ENCODE data around the gene FAM107B.
"Not testable (repeated sequence)": the region's sequence is repeated elsewhere in the genome, so short reads cannot be mapped to it uniquely, and the experiment has no call there.

Gene FAM107B

GRCh38 chr10:14665865-14666857 is 108.5 kb downstream of the FAM107B start:
- no peak for DNase-seq (ENCODE audit: low read depth in 2 of 2)

- no peak for DNase-seq (ENCODE audit: low read depth in 2 of 2)
Measured at GRCh38 chr10:14665304-14665703, 109.4 kb downstream of the FAM107B start.

GRCh38 chr10:14664345-14664744 is 110.4 kb downstream of the FAM107B start:
- no peak for DNase-seq (ENCODE audit: low read depth in 2 of 2)

- no peak for DNase-seq (ENCODE audit: low read depth in 2 of 2)
Measured at GRCh38 chr10:14661818-14662217, 112.9 kb downstream of the FAM107B start.

DNA sequence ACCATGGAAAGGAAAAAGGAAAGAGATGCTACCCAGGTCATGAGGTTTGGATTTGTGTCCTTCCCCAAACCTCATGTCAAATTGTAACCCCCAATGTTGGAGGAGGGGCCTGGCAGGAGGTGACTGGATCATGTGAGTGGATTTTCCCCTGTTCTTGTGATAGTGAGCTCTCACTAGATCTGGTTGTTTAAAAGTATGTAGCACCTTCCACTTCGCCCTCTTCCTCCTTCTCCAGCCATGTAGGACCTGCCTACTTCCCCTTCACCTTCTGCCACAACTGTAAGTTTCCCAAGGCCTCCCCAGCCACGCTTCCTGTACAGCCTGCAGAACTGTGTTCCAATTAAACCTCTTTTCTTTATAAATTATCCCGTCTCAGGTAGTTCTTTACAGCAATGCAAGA is 113.9 kb downstream of the FAM107B start:
- no peak for DNase-seq (ENCODE audit: low read depth in 2 of 2)

DNA sequence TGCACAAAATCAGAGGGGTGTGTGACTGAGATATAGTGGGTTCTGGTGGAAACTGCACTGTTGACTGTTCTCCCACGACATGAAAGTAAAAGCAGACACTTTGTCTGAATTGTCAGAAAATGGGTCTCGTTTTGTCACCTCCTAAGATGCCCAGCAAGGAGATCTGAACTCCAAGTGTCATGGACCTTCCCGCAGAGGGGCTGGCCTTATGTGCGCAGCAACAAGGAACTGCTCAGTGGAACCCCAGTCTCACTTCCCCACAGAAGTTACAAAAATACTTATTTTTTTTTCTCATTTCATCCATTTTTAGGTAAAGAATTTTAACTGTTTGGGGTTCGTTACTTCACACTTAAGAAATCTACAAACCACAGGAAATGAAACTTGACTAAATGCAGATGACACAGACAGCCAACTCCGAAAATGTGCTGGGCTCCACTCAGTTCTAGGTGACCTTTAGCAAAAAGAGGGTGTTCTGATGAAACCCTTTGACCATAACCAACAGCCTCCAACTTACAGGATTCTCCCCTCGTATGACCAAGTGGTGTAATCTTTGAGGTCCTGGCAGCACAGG is 115.0 kb downstream of the FAM107B start:
- DNase-seq (ENCODE audit: low read depth in 2 of 2): peak; percentile 21 to 26

DNA sequence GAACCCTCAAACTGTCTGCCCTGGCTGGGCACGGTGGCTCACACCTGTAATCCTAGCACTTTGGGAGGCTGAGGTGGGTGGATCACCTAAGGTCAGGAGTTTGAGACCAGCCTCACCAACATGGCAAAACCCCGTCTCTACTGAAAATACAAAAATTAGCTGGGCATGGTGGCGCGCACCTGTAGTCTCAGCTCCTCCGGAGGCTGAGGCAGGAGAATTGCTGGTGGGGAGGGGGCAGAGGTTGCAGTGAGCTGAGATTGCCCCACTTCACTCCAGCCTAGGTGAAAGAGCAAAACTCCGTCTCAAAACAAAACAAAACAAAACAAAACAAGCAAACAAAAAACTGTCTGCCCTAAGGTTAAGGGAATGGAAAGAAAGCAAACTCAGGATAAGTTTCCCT is 115.6 kb downstream of the FAM107B start:
- DNase-seq (ENCODE audit: low read depth in 2 of 2): not testable (repeated sequence)

GRCh38 chr10:14658331-14659127 is 116.2 kb downstream of the FAM107B start:
- no peak for DNase-seq (ENCODE audit: low read depth in 2 of 2)

GRCh38 chr10:14656052-14656730 is 118.5 kb downstream of the FAM107B start:
- DNase-seq (ENCODE audit: low read depth in 2 of 2): no peak

- DNase-seq (ENCODE audit: low read depth in 2 of 2): no peak
Measured at GRCh38 chr10:14654821-14655382, 119.8 kb downstream of the FAM107B start.

DNA sequence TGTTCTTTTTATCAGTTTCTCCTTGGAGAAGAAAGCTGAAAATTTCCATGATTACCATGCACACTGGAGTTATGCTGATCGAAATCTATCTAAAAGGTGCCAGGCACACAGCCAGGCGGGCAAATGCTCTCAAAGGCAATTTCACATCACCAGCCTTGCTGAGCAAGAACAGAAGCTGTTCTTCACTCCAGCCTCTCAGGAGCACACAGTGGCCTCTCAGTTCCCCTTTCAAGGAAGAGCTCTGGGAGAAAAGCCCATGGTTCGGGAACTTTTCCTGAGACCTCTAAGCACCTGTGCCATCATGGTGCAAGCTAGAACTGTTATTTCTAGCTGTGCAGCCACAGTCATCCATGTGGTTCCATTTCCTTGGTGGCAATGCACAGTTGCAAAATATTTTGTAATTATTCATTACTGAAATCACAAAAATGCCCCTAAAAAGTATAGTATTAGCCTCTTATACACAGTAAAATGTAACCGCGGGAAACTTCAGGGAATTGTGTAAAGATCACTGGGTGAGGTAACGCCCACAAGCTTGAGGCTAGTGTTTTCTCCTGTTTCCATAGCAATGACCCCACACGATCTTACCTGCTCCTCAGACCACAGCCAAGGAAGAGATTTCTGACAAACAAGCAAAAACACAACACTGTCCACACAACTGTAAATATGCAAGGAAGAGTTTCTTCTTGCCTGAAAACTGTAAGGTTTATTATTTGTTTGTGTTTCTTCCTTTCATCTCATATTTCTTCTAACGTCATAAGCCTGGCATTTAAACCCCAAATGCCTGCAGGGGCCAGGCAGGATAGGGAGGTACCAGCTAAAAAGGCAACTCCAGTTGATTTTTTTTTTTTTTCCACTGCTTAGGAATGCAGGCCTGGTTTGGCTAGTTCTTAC is 121.2 kb downstream of the FAM107B start:
- no peak for DNase-seq (ENCODE audit: low read depth in 2 of 2)

DNA sequence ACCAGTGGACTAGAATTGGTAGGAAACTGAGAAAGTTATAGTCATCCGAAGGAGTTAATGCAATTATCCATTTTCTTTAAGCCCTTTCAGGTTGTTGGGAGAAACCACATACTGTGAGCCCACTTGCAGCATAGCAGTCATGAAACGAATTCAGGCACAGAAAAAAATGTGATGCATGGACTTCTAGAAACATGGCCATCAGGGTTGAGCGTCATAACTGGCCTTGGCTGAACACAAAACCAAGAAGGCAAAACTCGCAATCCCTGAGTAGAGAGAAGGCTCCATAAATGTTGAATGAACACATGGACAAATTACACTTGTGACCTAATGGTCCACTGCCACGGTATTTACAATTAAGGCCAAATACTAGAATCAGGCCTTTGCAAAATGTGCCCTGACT is 121.9 kb downstream of the FAM107B start:
- no peak for DNase-seq (ENCODE audit: low read depth in 2 of 2)

DNA sequence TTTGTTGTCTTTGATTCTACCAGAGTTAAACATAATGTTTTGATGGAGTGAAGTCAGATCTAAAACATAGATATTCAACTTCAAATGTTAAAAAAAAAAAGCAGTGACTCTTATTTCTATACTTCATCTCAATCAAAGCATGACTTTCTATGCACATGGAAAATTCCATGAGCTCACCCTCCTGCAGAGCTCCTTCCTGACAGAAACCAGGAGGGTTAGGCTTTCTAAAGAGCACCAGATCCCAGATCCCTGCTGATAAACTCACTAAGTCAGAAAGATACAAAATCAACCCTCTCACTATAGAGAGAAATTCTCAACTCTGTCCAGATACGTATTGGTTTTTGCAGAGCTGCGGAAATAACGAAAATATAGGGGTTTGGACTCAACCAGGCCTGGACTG is 122.6 kb downstream of the FAM107B start:
- no peak for DNase-seq (ENCODE audit: low read depth in 2 of 2)

DNA sequence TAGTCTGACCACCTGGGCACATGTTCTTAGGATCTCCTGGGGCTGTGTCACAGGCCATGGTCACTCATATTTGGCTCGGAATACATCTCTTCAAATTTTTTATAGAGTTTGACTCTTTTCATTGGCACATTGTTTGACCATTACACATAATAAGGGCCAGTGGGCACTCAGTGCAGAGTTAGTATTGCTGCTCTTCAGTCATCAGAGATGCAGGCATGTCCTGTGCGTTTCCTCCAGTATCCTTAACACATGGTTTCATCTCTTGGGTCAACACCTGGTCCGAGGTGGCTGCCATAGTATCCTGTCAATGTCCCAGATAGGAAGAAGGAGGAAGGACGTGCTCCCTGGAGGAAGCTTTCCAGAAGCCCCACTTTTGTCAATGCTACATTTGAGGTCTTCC is 125.0 kb downstream of the FAM107B start:
- no peak for DNase-seq (ENCODE audit: low read depth in 2 of 2)

DNA sequence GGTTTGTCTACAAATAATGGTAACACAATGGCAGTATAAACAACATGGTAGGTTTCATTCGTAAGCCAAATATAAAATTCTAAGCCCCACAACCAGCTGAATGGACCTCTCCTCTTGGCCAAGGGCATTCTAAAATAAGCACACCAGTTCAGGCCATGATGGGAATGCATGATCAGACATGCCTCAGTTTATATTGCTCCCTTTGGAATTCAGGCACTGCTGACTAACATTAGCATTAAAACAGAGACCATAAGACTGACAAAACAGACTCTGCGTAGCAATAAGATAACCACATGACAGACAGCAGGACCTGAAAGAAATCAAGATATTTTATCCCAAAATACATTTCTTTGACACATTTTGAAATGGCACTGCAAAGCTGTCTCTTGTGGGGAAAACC is 125.8 kb downstream of the FAM107B start:
- no peak for DNase-seq (ENCODE audit: low read depth in 2 of 2)

DNA sequence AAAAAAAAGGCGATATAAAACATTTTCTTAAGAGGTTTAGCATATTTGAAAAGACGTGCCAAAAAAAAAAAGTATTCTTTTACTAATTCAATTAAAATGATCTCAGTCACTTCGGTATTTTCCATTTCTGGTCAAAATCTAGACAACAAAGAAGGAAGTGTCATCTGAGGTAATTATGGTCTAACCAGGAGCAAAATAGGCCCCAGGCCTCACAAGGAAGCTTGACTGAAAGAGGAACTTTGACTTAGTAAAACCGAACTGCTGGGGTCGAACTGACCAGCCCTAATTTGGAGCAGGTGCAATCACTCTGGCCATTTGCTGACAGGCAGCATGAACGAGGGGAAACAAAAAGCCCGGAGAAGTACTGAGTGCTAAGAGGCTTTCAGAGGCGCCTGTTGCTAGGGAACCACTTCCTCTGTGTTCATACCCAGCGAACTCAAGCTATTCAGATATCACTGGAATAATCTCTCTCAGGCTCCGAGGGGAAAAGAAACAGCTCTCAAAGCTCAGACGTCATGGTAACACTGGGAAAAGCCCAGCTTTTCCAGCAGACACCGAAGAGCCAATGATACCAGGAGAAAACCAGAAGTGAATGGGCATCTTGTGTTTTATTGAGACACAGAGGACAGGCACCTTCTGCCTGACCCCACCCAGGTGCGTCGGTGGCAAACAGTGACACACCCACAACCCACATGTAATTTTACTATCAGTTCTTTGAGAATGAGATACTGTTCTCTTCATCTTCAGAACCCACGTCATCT is 126.5 kb downstream of the FAM107B start:
- peak; percentile 31 to 33 for DNase-seq (ENCODE audit: low read depth in 2 of 2)

GRCh38 chr10:14645239-14645960 is 129.3 kb downstream of the FAM107B start:
- DNase-seq (ENCODE audit: low read depth in 2 of 2): no peak

GRCh38 chr10:14639637-14640036 is 135.1 kb downstream of the FAM107B start:
- no peak for DNase-seq (ENCODE audit: low read depth in 2 of 2)
